GM21423 (cell line): Measurements from ENCODE around the gene SYNE2.
"Not testable (repeated sequence)": the region's sequence is repeated elsewhere in the genome, so short reads cannot be mapped to it uniquely, and the experiment has no call there.

Source experiments
- ATAC-seq: cut with Tn5 transposase; IDR thresholded peaks from one replicate; pipeline ENCODE4 v1.9.1; 2021; ENCODE audit warnings: mild to moderate bottlenecking, moderate library complexity; ENCODE audit not compliant: unreplicated experiment

SYNE2 gene

GRCh38 chr14:64012720-64013119 is 159.9 kb downstream of the SYNE2 start:
- no peak for ATAC-seq

GRCh38 chr14:64025479-64025878 is 172.7 kb downstream of the SYNE2 start:
- ATAC-seq: no peak

GRCh38 chr14:64026600-64026999 is 173.8 kb downstream of the SYNE2 start:
- no peak for ATAC-seq

- ATAC-seq: no peak
Measured at GRCh38 chr14:64035143-64035542, 182.3 kb downstream of the SYNE2 start.

GRCh38 chr14:64037869-64038745 is 185.3 kb downstream of the SYNE2 start:
- ATAC-seq: not testable (repeated sequence)

- no peak for ATAC-seq
Measured at GRCh38 chr14:64038841-64039542, 186.2 kb downstream of the SYNE2 start.

- no peak for ATAC-seq
Measured at GRCh38 chr14:64040044-64040443, 187.2 kb downstream of the SYNE2 start.

- not testable (repeated sequence) for ATAC-seq
Measured at GRCh38 chr14:64043296-64043695, 190.5 kb downstream of the SYNE2 start.

GRCh38 chr14:64045091-64045490 is 192.3 kb downstream of the SYNE2 start:
- ATAC-seq: no peak

GRCh38 chr14:64049616-64050381 is 197.0 kb downstream of the SYNE2 start:
- no peak for ATAC-seq

- ATAC-seq: no peak
Measured at GRCh38 chr14:64053694-64054669, 201.2 kb downstream of the SYNE2 start.

- no peak for ATAC-seq
Measured at GRCh38 chr14:64059454-64060198, 206.8 kb downstream of the SYNE2 start.

- no peak for ATAC-seq
Measured at GRCh38 chr14:64060199-64060545, 207.4 kb downstream of the SYNE2 start.

- no peak for ATAC-seq
Measured at GRCh38 chr14:64060648-64061096, 207.9 kb downstream of the SYNE2 start.

- no peak for ATAC-seq
Measured at GRCh38 chr14:64061115-64061514, 208.3 kb downstream of the SYNE2 start.

- no peak for ATAC-seq
Measured at GRCh38 chr14:64061706-64062105, 208.9 kb downstream of the SYNE2 start.

GRCh38 chr14:64062381-64063115 is 209.7 kb downstream of the SYNE2 start:
- ATAC-seq: no peak

- ATAC-seq: no peak
Measured at GRCh38 chr14:64064447-64064846, 211.6 kb downstream of the SYNE2 start.
